Stimulated activated effector memory CD8-positive, alpha-beta T cell treated with anti-CD3 and anti-CD28 coated beads, Interleukin-12 subunit alpha, Interleukin-12 subunit beta, amount 100 ng/mL, for 72 hours (primary cell): ENCODE measurements around the gene FGD4.

Experiments used
- ATAC-seq: fragments of 150-1000 bp; cut with Tn5 transposase; 2 replicates; pipeline ENCODE4 v1.10.0; 2021
- DNase-seq, 2 donors: peaks; one replicate each; pipeline ENCODE4 v3.0.0; 2021 to 2022; ENCODE audit warnings: low spot score in 2 of 2
- H3K27ac Mint-ChIP-seq: one replicate; pipeline ENCODE4 v1.8.0; 2022; ENCODE audit warnings: mild to moderate bottlenecking, mixed read lengths
- H3K36me3 Mint-ChIP-seq: one replicate; pipeline ENCODE4 v1.8.0; 2022; ENCODE audit warnings: mild to moderate bottlenecking, mixed read lengths
- H3K4me1 Mint-ChIP-seq: one replicate; pipeline ENCODE4 v1.8.0; 2022; ENCODE audit warnings: mixed read lengths
- H3K4me3 Mint-ChIP-seq: one replicate; pipeline ENCODE4 v1.8.0; 2022; ENCODE audit warnings: mild to moderate bottlenecking, mixed read lengths
- H3K9me3 Mint-ChIP-seq: one replicate; pipeline ENCODE4 v1.8.0; 2022; ENCODE audit warnings: mixed read lengths

FGD4 gene

GRCh38 chr12:32462908-32463307 lies 63.5 kb downstream of the FGD4 start:
- ATAC-seq (no peak), DNase-seq (no peak)
- H3K4me3 Mint-ChIP-seq: no peak overlapping the region
- no peak overlapping the region for H3K27ac Mint-ChIP-seq
- H3K4me1 Mint-ChIP-seq: no peaks in the 10 kb centered on the region
- no peaks in the 10 kb centered on the region for H3K36me3 Mint-ChIP-seq
- H3K9me3 Mint-ChIP-seq: no peaks in the 10 kb centered on the region

- no peaks in the 10 kb centered on the region for H3K4me1 Mint-ChIP-seq
- no peak overlapping the region for H3K4me3 Mint-ChIP-seq
- DNase-seq: no peak
- no peaks in the 10 kb centered on the region for H3K9me3 Mint-ChIP-seq
- no peaks in the 10 kb centered on the region for H3K36me3 Mint-ChIP-seq
- ATAC-seq: no peak
- no peak overlapping the region for H3K27ac Mint-ChIP-seq
Measured at GRCh38 chr12:32466187-32466586, 66.8 kb downstream of the FGD4 start.

GRCh38 chr12:32466986-32467711 lies 67.8 kb downstream of the FGD4 start:
- no peak for ATAC-seq

GRCh38 chr12:32467959-32468863 lies 68.9 kb downstream of the FGD4 start:
- Mint-ChIP-seq H3K36me3 (no peaks in the 10 kb centered on the region), H3K4me3 (no peak overlapping the region), H3K4me1 (no peaks in the 10 kb centered on the region), H3K27ac (no peak overlapping the region), H3K9me3 (no peaks in the 10 kb centered on the region)
- DNase-seq (no peak), ATAC-seq (no peak)

More at GRCh38 chr12:32466986-32467711, 67.8 kb downstream of the FGD4 start:
- H3K9me3 Mint-ChIP-seq: no peaks in the 10 kb centered on the region
- H3K36me3 Mint-ChIP-seq: no peaks in the 10 kb centered on the region
- no peaks in the 10 kb centered on the region for H3K4me1 Mint-ChIP-seq
- no peak overlapping the region for H3K27ac Mint-ChIP-seq
- no peak overlapping the region for H3K4me3 Mint-ChIP-seq
- DNase-seq: no peak

- Mint-ChIP-seq H3K27ac (no peak overlapping the region), H3K9me3 (no peaks in the 10 kb centered on the region), H3K4me1 (no peaks in the 10 kb centered on the region), H3K36me3 (no peaks in the 10 kb centered on the region), H3K4me3 (no peak overlapping the region)
- no peak for ATAC-seq
- no peak for DNase-seq
Measured at GRCh38 chr12:32470936-32471470, 71.6 kb downstream of the FGD4 start.

- DNase-seq (no peak), ATAC-seq (no peak)
- no peak overlapping the region for H3K27ac Mint-ChIP-seq
- H3K36me3 Mint-ChIP-seq: no peaks in the 10 kb centered on the region
- no peak overlapping the region for H3K4me3 Mint-ChIP-seq
- H3K9me3 Mint-ChIP-seq: no peaks in the 10 kb centered on the region
- H3K4me1 Mint-ChIP-seq: no peaks in the 10 kb centered on the region
Measured at GRCh38 chr12:32471591-32472001, 72.2 kb downstream of the FGD4 start.

GRCh38 chr12:32475724-32476123 lies 76.4 kb downstream of the FGD4 start:
- Mint-ChIP-seq H3K27ac (no peak overlapping the region), H3K36me3 (no peaks in the 10 kb centered on the region), H3K4me3 (no peak overlapping the region), H3K4me1 (no peaks in the 10 kb centered on the region), H3K9me3 (no peaks in the 10 kb centered on the region)
- no peak for DNase-seq
- ATAC-seq: no peak

- H3K4me1 Mint-ChIP-seq: no peaks in the 10 kb centered on the region
Measured at GRCh38 chr12:32476446-32476845, 77.1 kb downstream of the FGD4 start.

GRCh38 chr12:32477714-32478113 lies 78.4 kb downstream of the FGD4 start:
- no peaks in the 10 kb centered on the region for H3K9me3 Mint-ChIP-seq
- H3K4me1 Mint-ChIP-seq: no peaks in the 10 kb centered on the region
- DNase-seq (no peak), ATAC-seq (no peak)
- H3K27ac Mint-ChIP-seq: no peak overlapping the region
- H3K4me3 Mint-ChIP-seq: no peak overlapping the region
- H3K36me3 Mint-ChIP-seq: no peaks in the 10 kb centered on the region

More at GRCh38 chr12:32476446-32476845, 77.1 kb downstream of the FGD4 start:
- Mint-ChIP-seq H3K4me3 (no peak overlapping the region), H3K27ac (no peak overlapping the region), H3K9me3 (no peaks in the 10 kb centered on the region), H3K36me3 (no peaks in the 10 kb centered on the region)
- no peak for ATAC-seq
- no peak for DNase-seq

- ATAC-seq: no peak
- DNase-seq: no peak
- no peak overlapping the region for H3K4me3 Mint-ChIP-seq
- H3K27ac Mint-ChIP-seq: no peak overlapping the region
- H3K4me1 Mint-ChIP-seq: no peaks in the 10 kb centered on the region
- H3K36me3 Mint-ChIP-seq: no peaks in the 10 kb centered on the region
- no peaks in the 10 kb centered on the region for H3K9me3 Mint-ChIP-seq
Measured at GRCh38 chr12:32478166-32478565, 78.8 kb downstream of the FGD4 start.

GRCh38 chr12:32478858-32479725 lies 79.7 kb downstream of the FGD4 start:
- H3K27ac Mint-ChIP-seq: no peak overlapping the region
- DNase-seq: no peak

GRCh38 chr12:32482226-32482625 lies 82.9 kb downstream of the FGD4 start:
- ATAC-seq (no peak), DNase-seq (no peak)
- no peaks in the 10 kb centered on the region for H3K36me3 Mint-ChIP-seq
- H3K4me1 Mint-ChIP-seq: no peaks in the 10 kb centered on the region
- H3K27ac Mint-ChIP-seq: no peak overlapping the region
- H3K4me3 Mint-ChIP-seq: no peak overlapping the region
- no peaks in the 10 kb centered on the region for H3K9me3 Mint-ChIP-seq

More at GRCh38 chr12:32478858-32479725, 79.7 kb downstream of the FGD4 start:
- ATAC-seq: no peak
- no peaks in the 10 kb centered on the region for H3K4me1 Mint-ChIP-seq
- no peaks in the 10 kb centered on the region for H3K36me3 Mint-ChIP-seq
- no peaks in the 10 kb centered on the region for H3K9me3 Mint-ChIP-seq
- no peak overlapping the region for H3K4me3 Mint-ChIP-seq

- H3K4me1 Mint-ChIP-seq: no peaks in the 10 kb centered on the region
- no peaks in the 10 kb centered on the region for H3K9me3 Mint-ChIP-seq
- H3K27ac Mint-ChIP-seq: no peak overlapping the region
- DNase-seq: no peak
- no peaks in the 10 kb centered on the region for H3K36me3 Mint-ChIP-seq
- H3K4me3 Mint-ChIP-seq: no peak overlapping the region
- ATAC-seq: peak; percentile 32
Measured at GRCh38 chr12:32483499-32483898, 84.1 kb downstream of the FGD4 start.

GRCh38 chr12:32483993-32484392 lies 84.6 kb downstream of the FGD4 start:
- no peak overlapping the region for H3K27ac Mint-ChIP-seq
- H3K4me1 Mint-ChIP-seq: no peaks in the 10 kb centered on the region
- DNase-seq: no peak
- ATAC-seq: no peak
- H3K4me3 Mint-ChIP-seq: no peak overlapping the region
- no peaks in the 10 kb centered on the region for H3K36me3 Mint-ChIP-seq
- H3K9me3 Mint-ChIP-seq: no peaks in the 10 kb centered on the region

- no peaks in the 10 kb centered on the region for H3K4me1 Mint-ChIP-seq
- no peaks in the 10 kb centered on the region for H3K36me3 Mint-ChIP-seq
- no peak for DNase-seq
- no peaks in the 10 kb centered on the region for H3K9me3 Mint-ChIP-seq
- ATAC-seq: no peak
- H3K27ac Mint-ChIP-seq: no peak overlapping the region
- H3K4me3 Mint-ChIP-seq: no peak overlapping the region
Measured at GRCh38 chr12:32486158-32486557, 86.8 kb downstream of the FGD4 start.
